HG03060 (cell line): ENCODE results near the gene PCGF3.
"Not testable (repeated sequence)": the region's sequence is repeated elsewhere in the genome, so short reads cannot be mapped to it uniquely, and the experiment has no call there.

Source experiments
- ATAC-seq: cut with Tn5 transposase; IDR thresholded peaks from one replicate; pipeline ENCODE4 v1.9.1; 2021; ENCODE audit warnings: low read depth, moderate number of reproducible peaks; ENCODE audit not compliant: unreplicated experiment

The PCGF3 gene

DNA sequence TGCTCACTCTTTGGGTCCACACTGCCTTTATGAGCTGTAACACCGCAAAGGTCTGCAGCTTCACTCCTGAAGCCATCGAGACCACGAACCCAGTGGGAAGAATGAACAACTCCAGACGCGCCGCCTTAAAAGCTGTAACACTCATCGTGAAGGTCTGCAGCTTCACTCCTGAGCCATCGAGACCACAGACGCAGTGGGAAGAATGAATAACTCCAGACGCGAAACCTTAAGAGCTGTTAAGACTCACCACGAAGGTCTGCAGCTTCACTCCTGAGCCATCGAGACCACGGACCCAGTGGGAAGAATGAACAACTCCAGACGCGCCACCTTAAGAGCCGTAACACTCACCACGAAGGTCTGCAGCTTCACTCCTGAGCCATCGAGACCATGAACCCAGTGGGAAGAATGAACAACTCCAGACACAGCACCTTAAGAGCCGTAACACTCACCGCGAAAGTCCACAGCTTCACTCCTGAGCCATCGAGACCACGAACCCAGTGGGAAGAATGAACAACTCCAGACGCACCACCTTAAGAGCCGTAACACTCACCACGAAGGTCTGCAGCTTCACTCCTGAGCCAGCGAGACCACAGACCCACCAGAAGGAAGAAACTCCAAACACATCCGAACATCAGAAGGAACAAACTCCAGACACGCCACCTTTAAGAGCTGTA is 68.9 kb downstream of the PCGF3 start:
- not testable (repeated sequence) for ATAC-seq

GRCh38 chr4:775485-775884 is 69.9 kb downstream of the PCGF3 start:
- ATAC-seq, result not testable (repeated sequence)

- no peak for ATAC-seq
Measured at GRCh38 chr4:776743-777441, 71.3 kb downstream of the PCGF3 start.

DNA sequence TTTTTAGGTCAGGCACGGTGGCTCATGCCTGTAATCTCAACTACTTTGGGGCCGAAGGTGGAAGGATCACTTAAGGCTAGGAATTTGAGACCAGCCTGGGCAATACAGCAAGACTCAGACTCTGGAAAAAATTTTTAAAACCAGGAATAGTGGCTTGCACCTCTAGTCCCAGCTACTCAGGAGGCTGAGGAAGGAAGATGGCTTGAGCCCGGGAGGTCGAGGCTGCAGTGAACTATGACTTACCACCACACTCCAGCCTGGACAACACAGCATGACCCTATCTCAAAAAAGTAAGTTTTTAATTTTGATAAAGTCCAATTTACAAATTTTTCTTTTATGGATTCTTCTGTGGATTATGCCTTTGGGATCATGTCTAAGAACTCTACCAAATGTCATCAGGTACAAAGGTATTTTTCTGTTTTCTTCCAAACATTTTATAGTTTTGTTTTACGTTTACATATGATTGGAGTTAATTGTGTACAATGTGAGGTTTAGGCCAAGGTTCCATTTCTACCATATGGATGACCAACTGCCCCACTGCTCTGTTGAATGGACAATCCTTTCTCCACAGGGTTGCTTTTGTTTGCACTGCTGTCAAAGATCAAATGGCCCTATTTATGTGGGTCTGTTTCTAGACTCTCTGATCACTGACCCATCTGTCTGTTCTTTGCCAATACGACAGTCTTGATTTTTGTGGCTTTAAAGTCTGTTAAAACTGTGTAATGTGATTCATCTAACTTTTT is 72.1 kb downstream of the PCGF3 start:
- no peak for ATAC-seq

- ATAC-seq, result no peak
Measured at GRCh38 chr4:779555-779954, 73.9 kb downstream of the PCGF3 start.

GRCh38 chr4:780255-780654 is 74.6 kb downstream of the PCGF3 start:
- ATAC-seq, result not testable (repeated sequence)

GRCh38 chr4:780716-781492 is 75.3 kb downstream of the PCGF3 start:
- no peak for ATAC-seq

- ATAC-seq, result peak; percentile 89
Measured at GRCh38 chr4:781493-782216, 76.0 kb downstream of the PCGF3 start.

DNA sequence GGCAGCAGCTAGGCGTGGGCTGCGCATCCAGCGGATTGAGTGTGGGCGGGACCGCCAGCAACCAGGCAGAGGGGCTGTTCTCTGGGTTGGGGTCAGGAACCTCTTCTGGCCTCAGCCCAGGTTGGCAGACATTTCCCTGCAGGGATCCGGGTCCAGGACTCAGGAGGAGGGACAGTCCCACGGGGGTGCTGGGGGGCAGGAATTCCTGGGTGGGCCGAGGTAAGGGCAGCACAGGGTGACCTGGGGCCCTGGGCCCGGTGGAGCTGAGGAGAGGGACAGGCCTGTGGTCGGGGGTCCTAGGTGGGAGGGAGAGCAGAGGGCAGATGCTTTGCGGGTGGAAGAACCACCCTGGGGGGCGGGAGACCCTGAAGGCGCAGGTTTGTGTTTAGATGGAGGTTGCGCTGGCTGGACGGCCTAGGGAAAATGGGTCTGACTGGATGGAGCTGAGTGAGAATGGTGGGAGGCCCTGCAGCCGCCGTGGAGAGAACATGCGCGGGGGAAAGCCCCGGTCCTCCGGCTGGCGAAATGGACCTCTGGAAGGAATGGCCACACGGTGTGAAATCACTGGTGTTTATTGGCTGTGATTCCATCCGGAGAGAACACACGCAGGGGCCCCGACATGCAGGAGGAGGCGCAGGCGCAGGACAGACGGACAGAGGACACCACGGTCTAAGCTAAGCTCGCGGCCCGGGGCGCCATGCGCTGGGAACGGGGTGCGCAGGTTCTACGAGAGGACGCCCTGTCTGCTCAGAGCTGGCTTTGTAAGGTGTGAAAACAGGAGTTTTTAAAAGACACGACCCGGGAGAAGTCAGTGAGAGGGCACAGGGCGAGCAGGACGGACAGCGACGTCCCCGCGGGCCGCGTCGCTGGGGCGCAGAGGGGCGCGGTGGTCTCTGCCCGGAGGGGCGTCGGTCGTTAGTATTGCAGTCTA is 79.0 kb downstream of the PCGF3 start:
- no peak for ATAC-seq

GRCh38 chr4:785332-786073 is 79.9 kb downstream of the PCGF3 start:
- ATAC-seq, result no peak

DNA sequence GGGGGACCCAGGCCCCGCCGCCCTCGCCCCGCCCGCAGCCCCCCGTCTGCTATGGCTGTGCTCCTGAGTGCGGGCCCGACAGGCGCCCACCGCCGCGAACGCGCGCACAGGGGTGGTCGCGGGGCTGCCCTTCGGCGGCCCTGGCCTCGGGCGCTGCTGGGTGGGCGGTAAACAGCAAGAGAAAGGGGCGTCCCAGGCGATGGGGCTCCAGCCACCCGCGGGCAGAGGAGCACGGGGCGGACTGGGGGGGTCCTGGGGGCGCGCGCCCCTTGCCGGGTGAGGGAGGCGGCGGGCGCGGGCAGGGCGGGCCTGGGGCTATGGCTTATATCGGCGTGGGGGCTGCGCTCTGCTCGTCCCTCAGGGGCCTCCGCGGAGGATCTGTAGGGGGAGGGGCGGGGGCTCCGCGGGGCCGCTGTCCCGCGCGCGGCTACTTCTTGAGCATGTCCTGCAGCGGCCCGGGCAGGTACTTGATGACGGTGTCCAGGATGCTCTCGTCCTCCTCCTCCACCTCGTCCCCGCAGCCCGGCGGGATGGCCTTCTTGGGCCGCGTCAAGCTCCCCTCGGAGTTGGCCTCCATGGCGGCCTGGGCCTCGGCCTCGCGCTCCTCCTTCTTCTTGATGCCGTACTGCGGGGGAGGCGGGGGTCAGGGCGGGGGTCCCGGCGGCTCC is 80.6 kb downstream of the PCGF3 start:
- ATAC-seq, result no peak

DNA sequence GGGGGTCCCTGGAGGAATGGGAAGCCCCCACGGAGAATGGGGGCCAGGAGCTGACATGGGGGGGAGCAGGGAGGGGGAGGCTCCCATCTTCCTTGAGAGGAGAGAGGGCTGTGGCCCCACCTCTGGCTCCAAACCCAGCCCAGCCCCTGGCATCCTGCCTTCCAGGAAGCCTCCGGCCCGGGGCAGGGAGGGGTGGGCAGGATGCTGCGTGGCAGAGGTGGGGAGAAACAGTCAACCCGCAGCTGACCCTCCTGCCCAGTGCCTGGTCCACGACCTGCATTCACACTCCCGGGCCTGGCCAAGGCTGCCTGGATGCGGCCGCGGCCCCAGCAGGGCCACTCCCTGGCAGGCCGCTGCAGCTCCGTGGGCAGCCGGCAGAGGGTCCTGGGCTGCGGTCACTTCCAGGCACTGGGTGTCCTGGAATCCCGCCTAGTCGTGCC is 81.2 kb downstream of the PCGF3 start:
- no peak for ATAC-seq

DNA sequence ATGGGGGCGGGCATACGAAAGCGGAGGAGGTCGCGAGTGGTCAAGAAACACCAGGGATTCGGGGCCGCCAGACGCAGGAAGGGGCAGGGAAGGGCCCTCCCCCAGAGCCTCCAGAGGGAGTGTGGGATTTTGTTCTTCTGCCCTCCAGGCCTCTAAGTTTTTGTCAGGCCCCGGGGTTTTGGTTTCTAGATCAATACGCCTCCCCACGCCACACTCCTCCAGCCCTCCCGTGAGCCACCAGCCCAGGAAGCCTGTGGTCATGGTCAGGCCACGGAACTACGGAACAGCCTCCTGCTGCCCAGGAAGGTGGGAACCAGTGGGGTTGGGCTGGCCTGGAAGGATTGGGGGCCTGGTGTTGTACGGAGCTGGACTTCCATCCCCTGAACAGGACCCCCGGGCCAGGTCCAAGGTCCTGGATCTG is 81.9 kb downstream of the PCGF3 start:
- ATAC-seq, result no peak

GRCh38 chr4:788006-788635 is 82.5 kb downstream of the PCGF3 start:
- ATAC-seq, result no peak

DNA sequence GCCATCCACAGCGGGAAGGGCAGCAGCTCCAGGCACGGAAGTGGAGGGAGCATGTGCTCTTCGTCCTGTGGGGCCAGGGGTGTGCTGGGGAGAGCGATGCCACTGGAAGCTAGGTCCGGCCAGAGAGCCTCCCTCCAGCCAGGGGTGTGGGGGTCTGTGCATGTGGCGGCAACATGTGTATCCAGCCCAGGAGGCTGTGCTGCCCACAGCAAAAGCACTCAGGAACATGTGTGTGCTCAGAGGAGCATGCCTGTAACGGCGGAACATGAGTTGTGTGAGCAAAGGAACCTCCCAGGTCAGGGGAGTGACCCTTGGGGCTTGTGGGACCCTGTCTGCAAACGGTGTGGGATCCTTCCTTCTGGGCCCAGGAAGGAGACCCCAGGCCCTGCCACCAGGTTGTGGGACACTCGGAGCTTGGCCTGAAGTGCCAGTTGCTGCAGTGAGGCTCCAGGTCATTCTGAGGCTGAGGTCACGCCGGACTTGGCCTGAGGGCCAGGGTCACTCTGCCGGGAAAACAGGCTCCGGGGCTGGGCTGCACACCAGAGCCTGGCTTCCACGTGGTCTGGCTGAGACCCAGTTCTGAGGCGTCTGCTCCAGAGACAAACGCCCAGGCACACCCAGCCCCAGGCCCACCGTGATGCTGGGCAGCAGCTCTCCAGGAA is 83.1 kb downstream of the PCGF3 start:
- no peak for ATAC-seq

GRCh38 chr4:789571-790465 is 84.2 kb downstream of the PCGF3 start:
- no peak for ATAC-seq
